ENCODE data around the gene KCNMA1. TPM values are rescaled to one million over a fixed set of nuclear protein-coding genes. Genes with fewer than 3 reads are reported as not detected.
A peak's percentile ranks its signal among the peaks of the same experiment; 100 is the strongest.
"Not testable (repeated sequence)": the region's sequence is repeated elsewhere in the genome, so short reads cannot be mapped to it uniquely, and the experiment has no call there.

Gene KCNMA1
- polyA plus RNA-seq, 1 donor, result 19.6 TPM

GRCh38 chr10:77388571-77389100, 249.0 kb downstream of the KCNMA1 start:
- no peaks in the 10 kb centered on the region for H3K4me1 ChIP-seq (ENCODE audit: control insufficient read depth, insufficient read depth, low read length)
- no peak for DNase-seq

GRCh38 chr10:77387701-77388100, 249.9 kb downstream of the KCNMA1 start:
- H3K4me1 ChIP-seq (ENCODE audit: control insufficient read depth, insufficient read depth, low read length); DNase-seq; H3K27ac ChIP-seq (ENCODE audit: low read length); H3K27me3 ChIP-seq (ENCODE audit: control insufficient read depth, insufficient read depth, low read length); H3K9me3 ChIP-seq (ENCODE audit: control insufficient read depth, low read depth, low read length); H3K36me3 ChIP-seq (ENCODE audit: control insufficient read depth, insufficient read depth, low read length); H3K4me3 ChIP-seq (ENCODE audit: low read length): not testable (repeated sequence)
- no CpG with 5 or more reads among the region's 2 CpGs for WGBS (ENCODE audit: insufficient coverage, low lambda C conversion rate)

More at GRCh38 chr10:77388571-77389100, 249.0 kb downstream of the KCNMA1 start:
- Histone ChIP-seq H3K9me3 (ENCODE audit: control insufficient read depth, low read depth, low read length) (no peaks in the 10 kb centered on the region), H3K36me3 (ENCODE audit: control insufficient read depth, insufficient read depth, low read length) (no peaks in the 10 kb centered on the region), H3K27me3 (ENCODE audit: control insufficient read depth, insufficient read depth, low read length) (no peaks in the 10 kb centered on the region), H3K27ac (ENCODE audit: low read length) (no peak overlapping the region), H3K4me3 (ENCODE audit: low read length) (no peak overlapping the region)
- WGBS (ENCODE audit: insufficient coverage, low lambda C conversion rate), result 0% methylated on average over 1 of the region's 2 CpGs

GRCh38 chr10:77387247-77387646, 250.4 kb downstream of the KCNMA1 start:
- no peak overlapping the region for H3K4me3 ChIP-seq (ENCODE audit: low read length)
- no peaks in the 10 kb centered on the region for H3K36me3 ChIP-seq (ENCODE audit: control insufficient read depth, insufficient read depth, low read length)
- no peak overlapping the region for H3K27ac ChIP-seq (ENCODE audit: low read length)
- H3K9me3 ChIP-seq (ENCODE audit: control insufficient read depth, low read depth, low read length), result no peaks in the 10 kb centered on the region
- no peak for DNase-seq
- H3K27me3 ChIP-seq (ENCODE audit: control insufficient read depth, insufficient read depth, low read length), result no peaks in the 10 kb centered on the region
- H3K4me1 ChIP-seq (ENCODE audit: control insufficient read depth, insufficient read depth, low read length), result no peaks in the 10 kb centered on the region

GRCh38 chr10:77386838-77387237, 250.8 kb downstream of the KCNMA1 start:
- DNase-seq, result no peak
- Histone ChIP-seq H3K4me1 (ENCODE audit: control insufficient read depth, insufficient read depth, low read length) (no peaks in the 10 kb centered on the region), H3K27ac (ENCODE audit: low read length) (no peak overlapping the region), H3K4me3 (ENCODE audit: low read length) (no peak overlapping the region), H3K36me3 (ENCODE audit: control insufficient read depth, insufficient read depth, low read length) (no peaks in the 10 kb centered on the region), H3K27me3 (ENCODE audit: control insufficient read depth, insufficient read depth, low read length) (no peaks in the 10 kb centered on the region), H3K9me3 (ENCODE audit: control insufficient read depth, low read depth, low read length) (no peaks in the 10 kb centered on the region)
- no CpG with 5 or more reads among the region's 5 CpGs for WGBS (ENCODE audit: insufficient coverage, low lambda C conversion rate)

GRCh38 chr10:77386365-77386764, 251.2 kb downstream of the KCNMA1 start:
- Histone ChIP-seq H3K4me3 (ENCODE audit: low read length) (no peak overlapping the region), H3K4me1 (ENCODE audit: control insufficient read depth, insufficient read depth, low read length) (no peaks in the 10 kb centered on the region), H3K9me3 (ENCODE audit: control insufficient read depth, low read depth, low read length) (no peaks in the 10 kb centered on the region), H3K36me3 (ENCODE audit: control insufficient read depth, insufficient read depth, low read length) (no peaks in the 10 kb centered on the region), H3K27ac (ENCODE audit: low read length) (no peak overlapping the region), H3K27me3 (ENCODE audit: control insufficient read depth, insufficient read depth, low read length) (no peaks in the 10 kb centered on the region)
- WGBS (ENCODE audit: insufficient coverage, low lambda C conversion rate), result no CpG with 5 or more reads among the region's 4 CpGs
- no peak for DNase-seq

GRCh38 chr10:77385315-77385714, 252.3 kb downstream of the KCNMA1 start:
- no CpG with 5 or more reads among the region's 2 CpGs for WGBS (ENCODE audit: insufficient coverage, low lambda C conversion rate)
- Histone ChIP-seq H3K4me3 (ENCODE audit: low read length) (no peak overlapping the region), H3K9me3 (ENCODE audit: control insufficient read depth, low read depth, low read length) (no peaks in the 10 kb centered on the region), H3K36me3 (ENCODE audit: control insufficient read depth, insufficient read depth, low read length) (no peaks in the 10 kb centered on the region), H3K27me3 (ENCODE audit: control insufficient read depth, insufficient read depth, low read length) (no peaks in the 10 kb centered on the region), H3K27ac (ENCODE audit: low read length) (no peak overlapping the region), H3K4me1 (ENCODE audit: control insufficient read depth, insufficient read depth, low read length) (no peaks in the 10 kb centered on the region)
- DNase-seq, result peak in 1 of 2 donors; percentile 55

GRCh38 chr10:77383861-77384553, 253.6 kb downstream of the KCNMA1 start:
- DNase-seq, result no peak
- no peaks in the 10 kb centered on the region for H3K36me3 ChIP-seq (ENCODE audit: control insufficient read depth, insufficient read depth, low read length)
- WGBS (ENCODE audit: insufficient coverage, low lambda C conversion rate), result no CpG with 5 or more reads among the region's 14 CpGs
- no peak overlapping the region for H3K4me3 ChIP-seq (ENCODE audit: low read length)
- no peaks in the 10 kb centered on the region for H3K9me3 ChIP-seq (ENCODE audit: control insufficient read depth, low read depth, low read length)
- no peak overlapping the region for H3K27ac ChIP-seq (ENCODE audit: low read length)
- no peaks in the 10 kb centered on the region for H3K4me1 ChIP-seq (ENCODE audit: control insufficient read depth, insufficient read depth, low read length)
- H3K27me3 ChIP-seq (ENCODE audit: control insufficient read depth, insufficient read depth, low read length), result no peaks in the 10 kb centered on the region

- Histone ChIP-seq H3K27ac (ENCODE audit: low read length) (no peak overlapping the region), H3K9me3 (ENCODE audit: control insufficient read depth, low read depth, low read length) (no peaks in the 10 kb centered on the region), H3K4me1 (ENCODE audit: control insufficient read depth, insufficient read depth, low read length) (no peaks in the 10 kb centered on the region), H3K27me3 (ENCODE audit: control insufficient read depth, insufficient read depth, low read length) (no peaks in the 10 kb centered on the region), H3K4me3 (ENCODE audit: low read length) (no peak overlapping the region), H3K36me3 (ENCODE audit: control insufficient read depth, insufficient read depth, low read length) (no peaks in the 10 kb centered on the region)
- no CpG with 5 or more reads among the region's 4 CpGs for WGBS (ENCODE audit: insufficient coverage, low lambda C conversion rate)
- DNase-seq, result no peak
Measured at GRCh38 chr10:77381750-77382149, 255.9 kb downstream of the KCNMA1 start.

- Histone ChIP-seq H3K4me1 (ENCODE audit: control insufficient read depth, insufficient read depth, low read length) (no peaks in the 10 kb centered on the region), H3K9me3 (ENCODE audit: control insufficient read depth, low read depth, low read length) (no peaks in the 10 kb centered on the region), H3K27me3 (ENCODE audit: control insufficient read depth, insufficient read depth, low read length) (no peaks in the 10 kb centered on the region), H3K4me3 (ENCODE audit: low read length) (no peak overlapping the region), H3K27ac (ENCODE audit: low read length) (no peak overlapping the region), H3K36me3 (ENCODE audit: control insufficient read depth, insufficient read depth, low read length) (no peaks in the 10 kb centered on the region)
- no peak for DNase-seq
- WGBS (ENCODE audit: insufficient coverage, low lambda C conversion rate), result no CpG with 5 or more reads among the region's 1 CpG
Measured at GRCh38 chr10:77380723-77381122, 256.9 kb downstream of the KCNMA1 start.

- Histone ChIP-seq H3K4me1 (ENCODE audit: control insufficient read depth, insufficient read depth, low read length) (no peaks in the 10 kb centered on the region), H3K9me3 (ENCODE audit: control insufficient read depth, low read depth, low read length) (no peaks in the 10 kb centered on the region), H3K27ac (ENCODE audit: low read length) (no peak overlapping the region), H3K36me3 (ENCODE audit: control insufficient read depth, insufficient read depth, low read length) (no peaks in the 10 kb centered on the region), H3K27me3 (ENCODE audit: control insufficient read depth, insufficient read depth, low read length) (no peaks in the 10 kb centered on the region), H3K4me3 (ENCODE audit: low read length) (no peak overlapping the region)
- WGBS (ENCODE audit: insufficient coverage, low lambda C conversion rate), result 100% methylated on average over 1 of the region's 3 CpGs
- no peak for DNase-seq
Measured at GRCh38 chr10:77380191-77380590, 257.4 kb downstream of the KCNMA1 start.
